Midbrain (tissue), 1 donor: Measurements from ENCODE around the gene CDHR4.
"Not testable (repeated sequence)": the region's sequence is repeated elsewhere in the genome, so short reads cannot be mapped to it uniquely, and the experiment has no call there.

Source experiments
- DNase-seq: peaks from one replicate; lab custom pipeline; 2025; lab: John Stamatoyannopoulos, UW

Gene CDHR4

DNA sequence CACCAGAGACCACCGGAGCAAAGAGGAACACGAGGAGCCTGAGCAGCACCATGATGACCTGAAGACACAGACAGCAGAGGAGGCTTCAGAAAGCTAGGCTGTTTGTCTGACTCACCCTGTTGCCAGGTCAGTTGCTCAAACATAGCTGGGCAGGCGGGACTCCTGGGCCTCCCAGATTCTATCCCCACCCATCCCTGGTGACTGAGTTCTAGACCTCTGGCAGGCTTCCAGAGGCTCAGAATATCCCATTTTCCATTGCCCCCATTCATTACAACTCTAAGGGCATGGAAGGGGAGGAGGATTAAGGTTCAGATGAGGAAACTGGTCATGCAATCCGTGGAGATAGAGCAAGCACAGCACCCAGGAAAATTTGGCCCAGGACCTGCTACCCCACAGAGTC, at the start of gene CDHR4:
Gene CDHR4, minus strand, starts transcription at position 113 of the 400 bp plus-strand sequence. Its CDS starts 61 bp downstream, at position 52.
- DNase-seq, result no peak

DNA sequence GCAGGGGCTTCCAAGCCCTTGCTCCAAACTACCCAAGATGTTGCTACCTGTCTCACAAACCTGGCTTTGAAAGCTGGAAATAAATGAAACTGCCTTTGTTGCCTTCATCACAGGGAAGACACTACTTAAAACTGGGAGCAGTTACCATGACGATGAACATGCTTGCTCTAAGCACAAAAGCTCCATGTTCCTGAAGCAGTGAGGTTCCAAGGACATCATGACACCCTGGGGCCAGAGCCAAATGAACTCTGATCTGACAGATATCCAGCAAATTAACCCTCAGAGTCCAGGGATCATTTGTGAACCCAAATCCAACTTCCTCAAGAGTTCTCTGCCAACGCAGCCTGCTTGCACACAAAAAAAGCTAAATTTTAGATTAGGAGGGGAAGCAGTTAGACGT, 46.0 kb upstream of the CDHR4 start:
- DNase-seq, result no peak

- no peak for DNase-seq
Observed at GRCh38 chr3:49844464-49845183, 45.0 kb upstream of the CDHR4 start.

- no peak for DNase-seq
Observed at GRCh38 chr3:49842843-49843517, 43.3 kb upstream of the CDHR4 start.

- no peak for DNase-seq
Observed at GRCh38 chr3:49841806-49842205, 42.1 kb upstream of the CDHR4 start.

DNA sequence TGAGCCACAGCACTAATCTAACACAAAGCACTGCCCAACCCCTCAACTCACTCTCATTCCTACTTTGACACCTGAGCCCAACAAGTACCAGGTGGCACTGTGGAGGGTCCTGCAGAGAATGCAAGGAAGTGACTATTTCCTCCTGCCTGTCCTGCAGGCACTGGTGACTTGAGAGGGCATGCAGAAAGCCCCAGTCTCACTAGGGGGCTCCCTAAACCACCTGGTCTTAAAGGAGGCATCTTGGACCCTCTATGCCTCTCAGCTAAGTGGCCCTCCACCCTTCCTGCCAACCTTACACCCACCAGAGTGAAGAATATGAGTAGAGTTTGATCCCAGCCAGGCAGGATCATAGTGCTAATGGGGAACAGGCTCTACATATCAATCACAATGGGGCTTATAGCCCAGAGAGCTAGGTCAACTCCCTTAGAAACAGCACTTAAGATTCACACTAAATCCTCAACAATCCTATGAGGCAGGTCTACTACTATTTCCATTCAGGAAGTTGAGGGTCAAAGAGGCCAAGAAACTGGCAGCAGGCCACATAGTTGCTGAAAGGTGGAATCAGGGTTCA, 41.5 kb upstream of the CDHR4 start:
- no peak for DNase-seq

GRCh38 chr3:49840388-49840787, 40.7 kb upstream of the CDHR4 start:
- DNase-seq, result no peak

- peak; percentile 86 for DNase-seq
Observed at GRCh38 chr3:49839193-49839809, 39.6 kb upstream of the CDHR4 start.

DNA sequence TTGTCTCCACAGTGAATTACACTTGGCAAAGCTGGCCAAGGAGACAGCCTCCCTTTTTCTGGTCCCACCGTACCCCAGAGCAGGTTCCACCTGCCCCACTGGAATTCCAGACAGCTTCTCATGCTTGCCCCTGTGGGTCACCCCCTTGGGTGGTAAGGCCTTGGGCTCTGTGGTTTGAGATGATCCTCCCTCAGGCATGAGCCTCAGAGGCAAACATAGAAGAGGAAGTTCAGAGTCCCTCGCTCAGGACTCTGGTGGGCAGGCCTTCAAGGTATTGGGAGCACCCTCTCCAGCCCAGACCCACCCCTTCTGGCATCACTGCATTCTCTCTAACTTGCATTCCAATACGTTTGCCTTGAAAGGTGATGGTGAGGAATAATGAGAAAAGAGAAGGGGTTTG, 31.7 kb upstream of the CDHR4 start:
- no peak for DNase-seq

GRCh38 chr3:49826016-49826415, 26.3 kb upstream of the CDHR4 start:
- peak; percentile 21 for DNase-seq

DNA sequence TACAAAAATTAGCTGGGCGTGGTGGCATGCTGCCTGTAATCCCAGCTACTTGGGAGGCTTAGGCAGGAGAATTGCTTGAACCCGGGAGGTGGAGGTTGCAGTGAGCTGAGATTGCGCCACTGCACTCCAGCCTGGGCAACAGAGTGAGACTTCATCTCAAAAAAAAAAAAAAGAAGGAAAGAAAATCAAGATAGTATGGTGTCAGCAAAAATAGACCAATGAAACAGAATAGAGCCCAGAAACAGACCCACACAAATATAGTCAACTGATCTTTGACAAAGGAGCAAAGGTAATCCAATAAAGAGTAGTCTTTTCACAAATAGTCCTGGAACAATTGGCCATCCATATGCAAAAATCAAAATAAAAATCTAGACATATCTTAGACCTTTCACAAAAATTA, 23.5 kb upstream of the CDHR4 start:
- not testable (repeated sequence) for DNase-seq

DNA sequence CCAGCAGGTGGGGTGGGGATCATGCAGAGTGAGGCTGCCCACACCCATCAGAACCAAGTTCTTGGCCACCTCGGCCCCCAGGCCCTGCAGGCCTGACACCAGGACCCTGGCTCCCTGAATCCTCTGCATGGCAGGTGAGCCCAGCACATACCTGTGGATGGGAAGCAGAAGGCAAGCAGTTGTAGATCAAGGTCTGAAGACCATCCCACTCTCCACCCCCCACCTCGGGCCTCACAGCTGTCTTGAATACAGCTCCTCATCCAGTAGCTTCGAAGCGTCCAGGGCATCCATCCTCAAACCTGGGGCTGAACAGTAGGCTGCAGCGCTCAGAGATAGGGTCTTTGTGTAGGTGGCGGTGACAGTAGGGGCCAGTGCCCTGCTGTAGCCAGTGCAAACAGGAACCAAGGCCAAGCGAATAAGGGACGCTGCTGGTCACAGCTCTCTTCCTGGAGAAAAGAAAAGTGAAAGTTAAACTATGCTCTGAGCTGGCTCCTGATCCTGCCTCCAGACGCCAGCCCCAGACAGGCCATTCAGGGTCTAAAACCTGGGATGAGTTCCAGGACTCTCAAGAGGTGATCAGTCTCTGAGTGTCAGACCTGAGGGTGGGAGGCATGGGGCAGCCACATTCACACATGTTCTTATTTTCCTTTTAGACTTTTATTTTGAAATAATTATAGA, 14.0 kb upstream of the CDHR4 start, which contains the start of gene UBA7:
Gene UBA7, minus strand, starts transcription at position 457 of the 678 bp plus-strand sequence. Its CDS starts 166 bp downstream, at position 291.
- DNase-seq, result peak; percentile 61

DNA sequence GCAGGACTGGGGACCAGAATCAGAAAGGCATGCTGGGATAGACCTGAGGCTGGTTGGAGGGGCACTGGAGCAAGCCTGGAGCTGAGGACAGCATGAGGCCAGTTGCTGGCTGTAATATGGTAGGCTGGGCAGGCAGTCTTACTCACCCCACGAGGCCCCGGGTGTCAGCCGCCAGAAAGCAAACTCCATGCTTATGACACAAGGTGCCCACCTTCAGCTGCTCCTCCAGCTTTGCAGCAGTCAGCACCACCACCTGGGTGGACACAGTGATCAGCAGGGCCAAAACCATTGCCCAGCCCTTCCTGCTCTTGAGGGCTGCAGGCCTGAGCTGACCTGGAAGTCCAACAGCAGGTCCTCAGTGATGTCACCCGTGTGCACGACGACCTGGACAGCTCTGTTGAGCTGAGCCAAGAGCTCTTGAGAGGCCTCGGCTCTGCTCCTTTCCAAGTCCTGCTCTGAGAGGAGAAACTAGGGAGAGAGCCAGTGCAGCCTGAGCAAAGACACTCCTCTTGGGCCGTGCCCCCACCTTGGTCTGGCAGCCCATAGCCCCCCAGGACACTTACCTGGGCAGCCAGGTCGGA, 13.3 kb upstream of the CDHR4 start:
- no peak for DNase-seq

DNA sequence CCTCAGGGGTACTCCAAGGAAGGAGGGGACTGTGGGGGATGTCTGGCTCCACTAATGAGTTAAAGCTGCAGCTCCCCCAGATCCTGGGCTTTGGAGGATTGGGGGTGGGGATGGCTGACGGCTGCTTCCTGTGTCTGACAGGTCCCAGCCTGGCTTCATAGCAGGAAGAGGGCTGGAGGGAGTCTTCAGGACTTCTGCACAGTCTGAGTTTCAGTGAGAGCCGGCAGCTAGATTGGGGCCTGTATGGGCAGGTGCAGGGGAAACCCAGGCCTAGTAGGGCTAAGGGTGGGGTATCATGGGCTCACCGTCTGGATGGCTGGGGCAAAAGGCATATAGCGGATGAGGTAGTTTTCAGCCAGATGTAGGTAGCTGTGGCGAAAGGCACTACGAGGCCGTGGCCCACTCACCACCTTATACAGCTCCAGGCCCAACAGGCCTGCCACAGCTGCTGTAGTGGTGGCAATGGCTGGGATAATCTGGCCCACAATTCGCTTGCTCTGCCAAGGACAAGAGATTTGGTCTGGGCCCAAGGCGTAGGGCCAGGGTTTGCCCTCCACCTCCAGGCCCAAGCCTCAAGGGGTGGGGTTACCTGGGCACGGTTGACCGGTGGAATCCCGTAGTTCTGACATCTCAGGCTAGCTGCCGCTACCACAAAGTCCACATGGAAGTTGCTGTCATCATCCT, 7.9 kb upstream of the CDHR4 start:
- DNase-seq, result no peak

- DNase-seq, result no peak
Observed at GRCh38 chr3:49806850-49807249, 7.2 kb upstream of the CDHR4 start.

- peak; percentile 27 for DNase-seq
Observed at GRCh38 chr3:49805897-49806701, 6.4 kb upstream of the CDHR4 start.

DNA sequence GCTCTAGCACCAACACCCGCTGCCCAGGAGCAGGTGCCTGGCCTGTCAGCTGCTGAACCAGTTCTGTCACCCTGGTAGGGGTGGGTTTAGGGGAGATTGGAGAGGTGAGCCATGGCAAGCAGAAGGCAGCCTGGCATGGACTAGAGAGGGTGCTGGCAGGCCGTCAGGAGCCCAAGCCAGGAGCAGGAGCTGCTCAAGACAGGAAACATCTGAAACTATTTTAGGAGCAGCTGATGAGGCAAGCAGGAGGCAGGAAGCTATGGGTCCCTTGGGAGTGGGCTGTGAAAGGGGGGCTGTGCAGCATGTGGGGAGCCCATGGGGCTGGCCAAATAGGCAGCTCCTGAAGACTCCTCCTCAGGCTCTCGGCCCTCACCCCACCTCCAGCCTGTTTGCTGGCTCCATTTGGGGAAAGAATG, 5.7 kb upstream of the CDHR4 start:
- DNase-seq, result peak; percentile 21

GRCh38 chr3:49804141-49805041, 4.7 kb upstream of the CDHR4 start:
- no peak for DNase-seq

- DNase-seq, result no peak
Observed at GRCh38 chr3:49803465-49804140, 3.9 kb upstream of the CDHR4 start.
